ENCODE results near the gene LMAN1L. TPM values are rescaled to one million over a fixed set of nuclear protein-coding genes. Genes with fewer than 3 reads are reported as not detected.

LMAN1L gene
- total RNA-seq, 1 donor = 0.21 TPM

DNA sequence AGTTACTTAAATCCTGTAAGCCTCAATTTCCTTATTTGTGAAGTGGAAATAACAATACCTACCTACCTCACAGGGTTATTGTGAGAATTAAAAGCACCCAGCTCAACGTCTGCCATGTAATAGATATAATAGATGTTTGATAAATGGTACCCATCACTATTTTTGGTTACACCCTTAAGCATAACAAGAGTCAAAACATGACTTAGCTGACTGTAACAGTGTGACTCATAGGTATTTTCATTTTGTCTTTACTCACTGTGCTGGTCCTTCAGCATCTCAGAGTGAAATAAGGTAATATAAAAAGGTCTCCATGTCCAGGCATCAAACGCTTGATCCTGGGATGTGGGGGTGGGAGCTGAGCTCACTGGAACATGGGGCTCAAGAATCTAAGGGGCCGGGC lies 16.9 kb downstream of the LMAN1L start:
- Histone ChIP-seq H3K4me1 (ENCODE audit: insufficient read depth, low read length) (no peaks in the 10 kb centered on the region), H3K4me3 (ENCODE audit: low read length) (no peak overlapping the region), H3K9me3 (ENCODE audit: low read depth, low read length) (no peaks in the 10 kb centered on the region), H3K27me3 (ENCODE audit: insufficient read depth, low read length) (peaks cover 16% of the 10 kb centered on the region)

DNA sequence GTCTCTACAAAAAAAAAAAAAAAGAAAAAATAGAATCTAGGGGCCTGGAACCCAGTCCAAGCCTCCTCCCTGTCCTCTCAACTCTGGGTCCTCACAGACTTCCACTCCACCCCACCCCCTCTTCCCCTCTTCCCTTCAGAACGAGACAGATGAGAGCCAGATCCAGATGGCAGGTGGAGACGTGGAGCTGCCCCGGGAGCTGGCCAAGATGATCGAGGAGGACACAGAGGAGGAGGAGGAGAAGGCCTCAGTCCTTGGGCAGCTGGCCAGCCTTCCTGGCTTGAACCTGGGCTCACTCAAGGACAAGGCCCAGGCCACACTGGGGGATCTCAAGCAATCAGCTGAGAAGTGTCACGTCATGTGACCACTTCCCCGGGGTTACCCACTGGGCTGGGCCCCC lies 17.4 kb downstream of the LMAN1L start:
- no peaks in the 10 kb centered on the region for H3K4me1 ChIP-seq (ENCODE audit: insufficient read depth, low read length)
- peaks cover 16% of the 10 kb centered on the region for H3K27me3 ChIP-seq (ENCODE audit: insufficient read depth, low read length)
- H3K4me3 ChIP-seq (ENCODE audit: low read length) = no peak overlapping the region
- H3K9me3 ChIP-seq (ENCODE audit: low read depth, low read length) = no peaks in the 10 kb centered on the region

DNA sequence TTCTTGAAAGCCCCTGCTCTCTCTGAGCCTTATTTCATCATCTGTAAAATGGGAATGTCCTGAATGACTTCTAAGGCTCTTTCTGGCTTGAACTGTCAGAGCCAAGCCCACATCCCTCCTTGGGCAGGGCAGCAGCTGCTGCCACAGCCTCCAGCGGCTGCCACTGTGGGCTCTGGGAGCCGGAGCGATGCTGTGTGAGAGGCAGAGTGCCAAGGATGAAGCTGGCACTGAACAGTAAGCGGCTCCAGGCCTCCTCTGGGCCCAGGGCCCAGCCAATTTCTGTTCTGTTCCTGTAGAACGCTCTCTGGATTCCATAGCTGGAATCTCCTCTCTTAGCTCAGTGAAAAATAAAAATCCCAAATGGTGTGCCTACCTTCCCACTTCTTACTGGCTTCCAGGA lies 18.2 kb downstream of the LMAN1L start:
- Histone ChIP-seq H3K4me1 (ENCODE audit: insufficient read depth, low read length) (no peaks in the 10 kb centered on the region), H3K9me3 (ENCODE audit: low read depth, low read length) (no peaks in the 10 kb centered on the region), H3K4me3 (ENCODE audit: low read length) (no peak overlapping the region), H3K27me3 (ENCODE audit: insufficient read depth, low read length) (peaks cover 16% of the 10 kb centered on the region)

DNA sequence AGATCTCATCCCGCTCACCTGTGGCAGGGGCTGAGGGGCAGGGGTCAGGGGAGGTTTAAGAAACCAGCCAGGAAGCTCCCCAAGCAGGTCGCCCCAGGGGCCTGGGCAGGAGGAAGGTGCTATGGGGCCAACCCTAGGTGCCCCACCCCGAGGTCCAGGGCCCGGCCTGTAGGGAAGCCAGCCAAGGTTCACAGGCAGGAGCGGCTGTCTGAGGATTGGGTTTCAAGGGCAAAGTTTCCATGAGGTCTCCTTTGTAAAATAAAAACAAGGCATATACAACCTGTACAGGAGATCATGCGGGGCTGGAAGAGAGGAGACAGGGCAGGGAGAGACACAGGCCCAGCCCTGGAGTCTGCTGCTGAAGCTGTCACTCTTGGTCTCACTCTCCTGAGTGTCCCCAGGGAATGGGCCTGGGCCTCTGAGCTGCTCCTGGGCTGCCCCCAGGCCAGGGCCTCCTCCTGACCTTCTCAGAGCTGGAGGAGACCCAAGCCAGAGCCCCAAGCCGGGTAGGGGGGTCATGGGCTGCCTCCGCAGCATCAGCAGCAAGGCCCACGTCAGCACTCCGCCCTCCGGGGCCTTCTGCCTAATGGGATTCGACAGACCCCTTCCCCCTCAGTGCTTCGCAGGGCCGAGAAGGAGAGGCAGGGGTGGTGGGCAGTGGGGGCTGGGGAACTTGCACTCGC lies 19.3 kb downstream of the LMAN1L start:
- no peaks in the 10 kb centered on the region for H3K9me3 ChIP-seq (ENCODE audit: low read depth, low read length)
- H3K4me1 ChIP-seq (ENCODE audit: insufficient read depth, low read length) = no peaks in the 10 kb centered on the region
- H3K4me3 ChIP-seq (ENCODE audit: low read length) = no peak overlapping the region
- H3K27me3 ChIP-seq (ENCODE audit: insufficient read depth, low read length) = peaks cover 13% of the 10 kb centered on the region

DNA sequence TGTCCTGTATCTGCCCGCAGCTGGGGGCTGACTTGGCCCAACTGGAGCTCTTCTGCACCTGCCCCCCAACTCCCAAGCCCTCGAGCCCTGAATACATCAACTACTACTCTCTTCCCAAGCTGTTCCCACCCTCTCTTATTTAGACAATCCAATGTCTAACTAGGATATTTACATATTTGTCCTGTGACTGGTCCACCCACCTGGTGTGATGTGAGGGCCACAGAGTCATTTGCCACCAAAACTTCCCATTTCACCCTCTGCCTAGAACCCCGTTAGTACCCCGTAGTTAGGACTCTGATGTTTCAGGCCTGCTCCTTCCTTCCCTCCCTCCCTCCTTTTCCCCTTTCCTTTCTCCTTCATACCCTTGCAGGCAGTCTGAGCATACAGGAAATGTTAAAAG lies 20.2 kb downstream of the LMAN1L start:
- H3K27me3 ChIP-seq (ENCODE audit: insufficient read depth, low read length) = peaks cover 5% of the 10 kb centered on the region
- H3K4me1 ChIP-seq (ENCODE audit: insufficient read depth, low read length) = no peaks in the 10 kb centered on the region
- H3K9me3 ChIP-seq (ENCODE audit: low read depth, low read length) = no peaks in the 10 kb centered on the region
- no peak overlapping the region for H3K4me3 ChIP-seq (ENCODE audit: low read length)

DNA sequence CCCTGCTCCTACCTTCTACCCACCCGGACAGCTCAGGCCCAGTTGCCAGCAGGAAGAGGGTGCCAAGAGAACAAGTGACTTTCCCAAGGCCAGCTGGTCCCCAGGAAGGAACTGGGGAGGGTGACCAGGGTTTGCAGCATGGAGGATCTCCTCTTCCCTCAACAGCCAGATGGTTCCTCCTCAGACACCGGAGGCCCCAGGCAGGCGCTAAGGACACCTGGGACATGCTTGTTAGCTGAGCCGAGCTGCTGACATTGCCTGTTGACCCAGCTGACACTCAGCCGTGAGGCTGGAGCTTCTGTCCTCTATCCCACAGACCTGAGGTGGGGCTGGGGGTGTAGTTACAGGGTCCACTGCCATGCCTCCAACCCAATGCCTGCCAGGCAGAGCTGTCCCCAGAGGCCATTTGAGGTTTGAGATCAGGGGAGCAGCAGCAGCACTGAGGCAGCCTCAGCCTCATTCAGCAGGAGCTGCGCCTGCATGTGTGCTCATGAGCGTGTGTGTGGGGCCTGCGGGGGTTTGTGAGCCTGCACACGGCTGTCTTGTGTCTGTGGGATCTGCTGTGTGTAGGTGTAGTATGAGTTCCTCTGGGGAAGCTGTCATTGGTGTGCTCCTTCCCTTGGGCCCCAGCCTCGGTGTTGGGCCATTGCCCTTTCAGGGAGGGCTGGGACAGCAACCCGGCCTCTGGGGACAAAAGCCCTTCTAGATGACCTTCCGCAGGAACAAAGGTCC lies 20.9 kb downstream of the LMAN1L start:
- Histone ChIP-seq H3K4me1 (ENCODE audit: insufficient read depth, low read length) (no peaks in the 10 kb centered on the region), H3K4me3 (ENCODE audit: low read length) (no peak overlapping the region), H3K9me3 (ENCODE audit: low read depth, low read length) (no peaks in the 10 kb centered on the region), H3K27me3 (ENCODE audit: insufficient read depth, low read length) (peaks cover 2% of the 10 kb centered on the region)

DNA sequence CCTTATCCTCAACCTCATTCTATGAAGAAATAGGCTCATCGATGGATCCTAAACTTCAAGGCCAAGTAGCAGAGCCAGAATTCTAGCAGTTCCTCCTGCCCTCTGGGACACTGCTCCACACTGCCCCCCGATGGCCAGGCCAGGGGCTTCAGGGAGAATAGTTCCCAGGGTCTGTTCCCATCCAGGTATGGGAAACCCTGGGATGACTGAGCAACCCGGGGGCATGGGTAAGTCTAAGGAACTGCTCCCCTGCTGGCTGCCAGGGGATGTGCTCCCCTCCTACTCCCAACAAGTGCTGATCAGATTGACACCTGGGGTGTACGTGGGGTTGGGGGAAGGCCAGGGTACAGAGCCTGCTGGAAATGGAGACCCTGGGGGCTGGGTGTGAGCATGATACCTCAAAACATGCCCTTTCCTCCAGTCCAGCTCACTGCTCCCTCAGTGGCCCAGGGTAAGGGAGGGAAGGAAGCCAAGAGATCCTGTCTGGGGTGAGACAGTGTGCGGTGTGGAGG lies 22.7 kb downstream of the LMAN1L start:
- Histone ChIP-seq H3K9me3 (ENCODE audit: low read depth, low read length) (no peaks in the 10 kb centered on the region), H3K4me1 (ENCODE audit: insufficient read depth, low read length) (no peaks in the 10 kb centered on the region), H3K27me3 (ENCODE audit: insufficient read depth, low read length) (no peaks in the 10 kb centered on the region), H3K4me3 (ENCODE audit: low read length) (no peak overlapping the region)

DNA sequence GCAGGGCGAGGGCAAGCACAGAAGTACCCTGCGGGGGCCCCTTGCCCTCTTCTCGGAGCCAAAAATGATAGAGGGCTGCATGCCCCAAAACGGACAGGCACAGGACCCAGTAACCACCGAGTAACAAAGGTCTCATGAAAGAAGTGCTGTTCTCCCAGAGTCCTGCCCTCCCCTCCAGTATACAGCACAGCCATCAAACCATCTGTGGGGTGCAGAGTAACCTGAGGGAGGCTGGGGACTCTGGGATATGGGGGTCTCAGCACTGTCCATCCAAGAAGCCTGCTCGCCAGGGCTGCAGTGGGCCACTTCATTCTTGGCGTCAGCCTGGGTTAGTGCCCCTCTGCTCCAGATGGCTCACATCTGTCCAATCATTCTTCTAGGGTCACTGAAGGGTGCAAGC lies 24.2 kb downstream of the LMAN1L start:
- Histone ChIP-seq H3K9me3 (ENCODE audit: low read depth, low read length) (no peaks in the 10 kb centered on the region), H3K4me1 (ENCODE audit: insufficient read depth, low read length) (peaks cover 6% of the 10 kb centered on the region), H3K27me3 (ENCODE audit: insufficient read depth, low read length) (no peaks in the 10 kb centered on the region), H3K4me3 (ENCODE audit: low read length) (no peak overlapping the region)

DNA sequence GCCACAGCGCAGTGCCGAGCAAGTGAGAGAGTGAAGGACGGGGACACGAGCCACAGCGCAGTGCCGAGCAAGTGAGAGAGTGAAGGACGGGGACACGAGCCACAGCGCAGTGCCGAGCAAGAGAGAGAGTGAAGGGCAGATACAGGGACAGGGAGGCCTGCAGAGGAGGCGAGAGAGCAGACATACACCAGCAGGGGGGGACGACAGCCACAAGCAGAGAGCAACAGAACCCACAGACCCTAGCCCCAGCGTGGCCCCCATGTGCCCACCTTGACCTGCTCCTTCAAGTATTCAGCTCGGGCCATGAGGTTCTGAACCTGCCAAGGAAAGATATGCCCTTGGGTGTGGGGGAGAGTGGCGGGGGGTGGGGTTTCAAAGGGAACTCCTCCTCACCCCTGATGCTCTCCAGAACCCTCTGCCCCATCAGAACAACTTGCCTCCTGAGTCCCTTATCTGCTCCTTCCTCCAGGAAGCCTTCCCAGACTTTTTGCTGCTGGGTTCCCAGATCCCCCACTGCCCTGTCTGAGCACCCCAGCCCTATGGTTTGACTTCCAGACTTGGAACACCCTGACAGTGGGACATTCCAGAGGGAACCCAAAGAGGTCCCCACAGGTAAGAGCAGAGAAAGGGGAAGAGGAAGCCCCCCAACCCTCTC lies 25.0 kb downstream of the LMAN1L start:
- no peak overlapping the region for H3K4me3 ChIP-seq (ENCODE audit: low read length)
- peaks cover 13% of the 10 kb centered on the region for H3K4me1 ChIP-seq (ENCODE audit: insufficient read depth, low read length)
- H3K9me3 ChIP-seq (ENCODE audit: low read depth, low read length) = no peaks in the 10 kb centered on the region
- H3K27me3 ChIP-seq (ENCODE audit: insufficient read depth, low read length) = no peaks in the 10 kb centered on the region

DNA sequence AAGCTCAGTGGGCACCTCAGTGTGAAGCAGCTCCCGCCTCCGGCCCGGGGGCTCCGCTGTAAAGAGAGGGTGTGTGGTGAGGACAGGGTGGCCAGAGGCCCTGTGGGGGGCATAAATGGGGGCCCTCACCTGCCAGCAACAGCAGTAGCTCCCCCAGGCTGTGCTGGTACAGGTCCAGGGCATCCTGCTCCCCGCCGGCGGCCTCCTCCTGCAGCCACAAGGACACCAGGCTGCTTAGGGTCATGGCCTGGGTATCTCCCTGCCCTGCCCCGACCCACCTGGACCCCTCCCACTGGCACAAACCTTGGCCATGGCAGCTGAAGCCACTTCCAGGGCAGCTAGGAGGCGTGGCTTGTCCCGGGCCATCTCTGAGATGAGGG lies 25.5 kb downstream of the LMAN1L start:
- Histone ChIP-seq H3K4me1 (ENCODE audit: insufficient read depth, low read length) (peaks cover 15% of the 10 kb centered on the region), H3K4me3 (ENCODE audit: low read length) (no peak overlapping the region), H3K27me3 (ENCODE audit: insufficient read depth, low read length) (no peaks in the 10 kb centered on the region), H3K9me3 (ENCODE audit: low read depth, low read length) (no peaks in the 10 kb centered on the region)

DNA sequence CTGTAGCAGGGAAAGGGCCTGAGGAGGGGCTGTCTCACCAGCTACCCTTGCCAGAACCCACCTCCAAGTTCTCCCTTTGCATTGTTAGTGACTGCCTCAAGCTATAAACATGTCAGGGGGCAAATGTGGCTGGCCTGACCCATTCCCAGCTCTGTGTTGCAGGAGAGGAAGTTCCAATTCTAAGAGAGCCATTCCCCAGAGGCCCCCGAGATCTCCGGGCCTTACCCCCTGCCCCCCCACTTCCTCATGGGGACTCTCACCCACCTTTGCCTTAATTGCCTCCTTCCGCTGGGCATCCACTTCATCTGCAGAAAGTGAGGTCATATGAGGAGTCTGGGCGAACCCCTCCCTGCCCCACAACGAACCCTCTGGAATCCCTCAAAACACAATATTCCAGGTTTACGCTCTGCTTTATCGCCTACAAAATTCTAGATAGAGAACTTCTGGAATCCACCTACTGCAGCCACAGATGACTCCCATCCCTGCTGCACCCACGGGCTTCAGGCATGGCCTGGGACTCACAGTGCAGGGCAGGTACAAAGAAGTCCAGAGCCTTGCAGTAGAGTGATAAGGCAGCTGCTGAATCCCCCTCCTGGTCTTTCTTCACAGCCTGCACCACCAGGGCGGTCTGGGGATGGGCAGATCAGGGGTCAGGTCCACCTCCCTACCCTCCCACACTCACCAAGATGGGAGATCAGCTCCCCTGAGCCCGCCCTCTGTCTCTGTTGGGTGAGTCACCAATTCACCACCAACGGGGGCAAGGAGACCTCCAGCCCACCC lies 26.3 kb downstream of the LMAN1L start:
- H3K9me3 ChIP-seq (ENCODE audit: low read depth, low read length) = no peaks in the 10 kb centered on the region
- no peak overlapping the region for H3K4me3 ChIP-seq (ENCODE audit: low read length)
- H3K27me3 ChIP-seq (ENCODE audit: insufficient read depth, low read length) = no peaks in the 10 kb centered on the region
- peaks cover 23% of the 10 kb centered on the region for H3K4me1 ChIP-seq (ENCODE audit: insufficient read depth, low read length)

DNA sequence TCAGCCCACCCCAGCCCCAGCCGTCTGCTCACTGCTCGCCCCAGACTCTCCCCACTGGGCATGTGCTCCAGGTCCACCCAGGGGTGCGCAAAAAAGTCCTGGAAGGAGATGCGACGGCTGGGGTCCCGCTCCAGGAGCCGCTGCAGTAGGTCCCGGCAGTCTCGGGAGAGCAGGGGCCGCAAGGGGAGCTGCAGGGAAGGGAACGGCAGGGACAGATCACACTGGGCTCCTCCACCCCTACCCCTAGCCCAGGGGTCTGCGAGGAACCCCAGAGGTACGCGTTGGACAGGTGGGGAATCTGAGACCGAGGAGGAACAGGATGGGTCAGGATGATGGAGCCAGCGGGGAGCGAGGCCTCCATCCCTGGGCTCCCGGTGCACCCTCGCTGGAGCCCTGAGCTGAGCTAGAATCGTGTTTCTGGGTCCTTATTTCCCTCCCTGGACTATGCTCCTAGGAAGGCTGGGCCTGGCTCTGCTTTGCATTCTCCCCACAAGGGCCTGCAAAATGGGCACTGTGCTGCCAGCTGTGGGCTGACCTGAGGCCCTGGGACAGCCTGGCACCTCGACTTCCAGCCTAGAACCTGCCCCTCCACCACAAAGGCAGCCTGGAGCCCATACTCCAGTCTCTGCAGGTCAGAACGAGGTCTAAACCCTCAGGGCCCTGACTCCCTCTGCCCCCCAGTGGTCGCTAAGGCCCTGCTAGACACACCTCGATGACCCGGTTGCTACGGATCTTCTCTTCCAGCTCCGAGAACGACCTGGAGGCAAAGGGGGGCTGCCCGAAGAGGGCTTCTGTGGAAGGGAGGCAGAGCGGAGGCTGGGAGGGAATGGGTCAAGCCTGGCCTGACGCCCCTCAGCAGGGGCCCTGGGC lies 27.1 kb downstream of the LMAN1L start:
- H3K9me3 ChIP-seq (ENCODE audit: low read depth, low read length) = no peaks in the 10 kb centered on the region
- H3K27me3 ChIP-seq (ENCODE audit: insufficient read depth, low read length) = no peaks in the 10 kb centered on the region
- peaks cover 32% of the 10 kb centered on the region for H3K4me1 ChIP-seq (ENCODE audit: insufficient read depth, low read length)
- H3K4me3 ChIP-seq (ENCODE audit: low read length) = no peak overlapping the region

DNA sequence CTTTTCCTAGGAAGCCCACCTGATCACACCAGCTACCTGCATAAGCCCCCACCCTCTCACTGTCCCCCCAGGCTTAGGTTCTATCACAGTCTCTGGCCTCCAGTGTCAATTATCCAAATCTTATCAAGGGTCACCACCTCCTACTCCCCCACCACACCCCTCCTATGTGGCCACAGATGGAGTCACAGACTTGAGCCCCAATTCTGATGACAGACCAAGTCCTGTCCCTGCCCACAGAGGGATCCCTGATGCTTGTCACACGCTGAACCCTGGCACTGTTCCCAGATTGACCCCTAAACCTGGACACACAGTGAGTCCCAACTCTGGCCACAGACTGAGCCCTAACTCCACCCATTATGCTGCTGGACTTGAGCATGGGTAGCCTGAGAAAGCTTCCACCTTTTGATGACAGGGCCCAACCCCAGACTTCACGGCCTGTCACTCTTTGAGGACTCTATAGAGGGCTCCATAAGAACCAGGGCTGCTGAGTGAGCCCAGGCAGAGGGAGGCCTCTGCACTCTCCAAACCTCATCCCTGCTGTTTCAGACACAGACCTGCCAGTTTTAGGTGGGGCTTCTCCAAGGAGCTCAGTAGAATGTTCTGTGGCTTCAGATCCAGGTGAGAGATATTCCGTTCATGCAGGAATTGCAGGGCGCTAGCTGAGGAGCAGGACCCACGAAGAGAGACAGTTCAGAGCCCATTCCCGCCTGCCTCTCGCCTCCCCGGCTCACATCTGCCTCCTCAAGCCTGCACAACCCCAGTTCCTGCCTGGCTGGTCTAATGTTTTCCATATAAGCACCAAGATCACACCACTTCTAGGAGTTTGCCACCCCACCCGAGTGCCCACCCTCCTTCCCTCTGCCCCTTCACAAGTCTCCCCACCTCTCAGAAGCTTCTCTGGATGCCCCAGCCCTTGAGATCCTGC lies 28.5 kb downstream of the LMAN1L start:
- H3K4me3 ChIP-seq (ENCODE audit: low read length) = no peak overlapping the region
- H3K4me1 ChIP-seq (ENCODE audit: insufficient read depth, low read length) = peaks cover 45% of the 10 kb centered on the region
- H3K27me3 ChIP-seq (ENCODE audit: insufficient read depth, low read length) = no peaks in the 10 kb centered on the region
- no peaks in the 10 kb centered on the region for H3K9me3 ChIP-seq (ENCODE audit: low read depth, low read length)
